Mesendoderm (in vitro differentiated cells): Measurements from ENCODE around the gene BPI.

Source experiments
- DNase-seq: peaks from one replicate; pipeline ENCODE4 v3.0.0; 2013
- H2AK5ac ChIP-seq: 2 replicates; pipeline ENCODE4 v1.6.1; 2013; ENCODE audit warnings: low read length, inconsistent platforms
- H2BK120ac ChIP-seq: 2 replicates; pipeline ENCODE4 v1.6.1; 2013; ENCODE audit warnings: low read depth, mild to moderate bottlenecking, low read length, moderate library complexity, mixed read lengths
- H2BK15ac ChIP-seq: replicated peaks from 2 replicates; pipeline ENCODE4 v1.6.1; 2013; ENCODE audit warnings: low read depth, mild to moderate bottlenecking, moderate library complexity
- H2BK5ac ChIP-seq: 2 replicates; pipeline ENCODE4 v1.6.1; 2013; ENCODE audit warnings: low read length, inconsistent platforms
- H3K18ac ChIP-seq: 2 replicates; pipeline ENCODE4 v1.6.1; 2013; ENCODE audit warnings: mild to moderate bottlenecking, low read length, mixed read lengths
- H3K23ac ChIP-seq: one replicate; pipeline ENCODE4 v1.6.1; 2013; ENCODE audit warnings: low read length
- H3K27ac ChIP-seq: 2 replicates; pipeline ENCODE4 v1.5.1; 2013; ENCODE audit warnings: low read depth, mild to moderate bottlenecking, inconsistent platforms, low read length, moderate library complexity
- H3K27me3 ChIP-seq: 2 replicates; pipeline ENCODE4 v1.6.1; 2013; ENCODE audit warnings: low read length, control low read depth, mild to moderate bottlenecking, inconsistent platforms; ENCODE audit not compliant: insufficient read depth, poor library complexity
- H3K36me3 ChIP-seq: 2 replicates; pipeline ENCODE4 v1.6.1; 2013; ENCODE audit warnings: low read length, inconsistent platforms; ENCODE audit not compliant: control insufficient read depth, insufficient read depth
- H3K4ac ChIP-seq: one replicate; pipeline ENCODE4 v1.6.1; 2013; ENCODE audit warnings: low read depth, mild to moderate bottlenecking, low read length, moderate library complexity
- H3K4me1 ChIP-seq: 2 replicates; pipeline ENCODE4 v1.6.1; 2013; ENCODE audit warnings: low read depth, low read length, inconsistent platforms; ENCODE audit not compliant: control insufficient read depth
- H3K4me2 ChIP-seq: 2 replicates; pipeline ENCODE4 v1.6.1; 2013; ENCODE audit warnings: low read length
- H3K4me3 ChIP-seq: 2 replicates; pipeline ENCODE4 v1.5.1; 2013; ENCODE audit warnings: mild to moderate bottlenecking, low read length
- H3K56ac ChIP-seq: one replicate; pipeline ENCODE4 v1.6.1; 2013; ENCODE audit warnings: low read length
- H3K79me1 ChIP-seq: 2 replicates; pipeline ENCODE4 v1.6.1; 2013; ENCODE audit warnings: low read length, inconsistent platforms
- H3K79me2 ChIP-seq: 2 replicates; pipeline ENCODE4 v1.6.1; 2013; ENCODE audit warnings: mild to moderate bottlenecking, low read length; ENCODE audit not compliant: control insufficient read depth, insufficient read depth
- H3K9ac ChIP-seq: 2 replicates; pipeline ENCODE4 v1.6.1; 2013; ENCODE audit warnings: low read length, inconsistent platforms
- H4K5ac ChIP-seq: one replicate; pipeline ENCODE4 v1.6.1; 2013; ENCODE audit warnings: low read length
- H4K8ac ChIP-seq: one replicate; pipeline ENCODE4 v1.6.1; 2013; ENCODE audit warnings: low read depth, mild to moderate bottlenecking, control low read depth, low read length, moderate library complexity
- WGBS: extraction: QIAGEN DNeasy Blood & Tissue Kit; methylation state at CpG from one replicate; pipeline ENCODE4 v1.1.7; 2013; ENCODE audit warnings: low lambda C conversion rate, missing lambda C conversion rate; ENCODE audit not compliant: insufficient coverage; ENCODE audit errors: extremely low coverage; 5-methylcytosine and 5-hydroxymethylcytosine counted together

Gene BPI

DNA sequence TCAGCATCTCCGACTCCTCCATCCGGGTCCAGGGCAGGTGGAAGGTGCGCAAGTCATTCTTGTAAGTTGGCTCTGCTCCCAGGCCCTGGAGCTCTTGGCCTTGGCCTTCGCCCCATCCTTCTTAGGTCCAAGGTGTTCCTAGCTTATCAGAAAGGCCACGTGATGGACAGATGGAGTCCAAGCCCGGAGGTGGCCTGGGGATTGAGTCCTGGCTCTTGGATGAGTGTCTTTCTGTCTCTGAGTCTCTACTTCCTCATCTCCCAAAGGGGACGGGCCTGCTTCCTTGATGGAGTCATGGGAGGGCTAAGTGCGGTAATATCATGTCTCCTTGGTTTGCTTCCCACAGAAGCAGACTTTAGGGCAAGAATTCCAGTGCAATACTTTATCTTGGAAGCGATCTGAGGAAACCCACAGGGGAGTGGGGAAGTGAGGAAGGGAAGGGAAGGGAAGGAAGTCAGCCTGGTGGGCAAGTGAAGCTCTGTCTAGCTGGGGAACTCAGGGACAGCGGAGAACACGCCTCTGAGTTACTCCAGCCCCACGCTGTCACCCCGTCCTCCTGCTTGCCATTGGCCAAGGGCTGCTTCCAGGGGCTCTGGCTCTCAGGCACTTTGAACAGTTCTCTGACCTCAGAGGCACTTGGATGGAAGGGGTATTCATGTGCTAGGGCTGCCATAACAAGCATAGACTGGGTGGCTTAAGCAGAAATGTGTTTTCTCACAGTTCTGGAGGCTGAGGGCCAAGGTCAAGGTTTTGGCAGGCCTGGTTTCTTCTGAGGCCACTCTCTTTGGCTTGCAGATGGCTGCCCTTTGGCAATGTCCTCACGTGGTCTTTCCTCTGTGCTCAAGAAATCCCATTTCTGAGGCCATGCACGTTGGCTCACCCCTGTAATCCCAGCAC lies 47.2 kb downstream of the BPI start:
- no peaks in the 10 kb centered on the region for H3K79me2 ChIP-seq
- no peak for DNase-seq
- H3K27me3 ChIP-seq: no peaks in the 10 kb centered on the region
- H3K79me1 ChIP-seq: no peaks in the 10 kb centered on the region
- no peak overlapping the region for H2BK15ac ChIP-seq
- no CpG with 5 or more reads among the region's 15 CpGs for WGBS
- H3K4ac ChIP-seq: no peak overlapping the region
- H3K4me1 ChIP-seq: no peaks in the 10 kb centered on the region
- H4K8ac ChIP-seq: no peak overlapping the region
- no peak overlapping the region for H3K9ac ChIP-seq
- H3K4me3 ChIP-seq: no peak overlapping the region
- no peak overlapping the region for H3K27ac ChIP-seq
- no peak overlapping the region for H3K18ac ChIP-seq
- H2AK5ac ChIP-seq: no peak overlapping the region
- no peak overlapping the region for H3K23ac ChIP-seq
- H3K4me2 ChIP-seq: no peak overlapping the region
- H2BK5ac ChIP-seq: no peak overlapping the region
- H3K56ac ChIP-seq: no peak overlapping the region
- H4K5ac ChIP-seq: no peak overlapping the region
- no peaks in the 10 kb centered on the region for H3K36me3 ChIP-seq
- H2BK120ac ChIP-seq: no peak overlapping the region

DNA sequence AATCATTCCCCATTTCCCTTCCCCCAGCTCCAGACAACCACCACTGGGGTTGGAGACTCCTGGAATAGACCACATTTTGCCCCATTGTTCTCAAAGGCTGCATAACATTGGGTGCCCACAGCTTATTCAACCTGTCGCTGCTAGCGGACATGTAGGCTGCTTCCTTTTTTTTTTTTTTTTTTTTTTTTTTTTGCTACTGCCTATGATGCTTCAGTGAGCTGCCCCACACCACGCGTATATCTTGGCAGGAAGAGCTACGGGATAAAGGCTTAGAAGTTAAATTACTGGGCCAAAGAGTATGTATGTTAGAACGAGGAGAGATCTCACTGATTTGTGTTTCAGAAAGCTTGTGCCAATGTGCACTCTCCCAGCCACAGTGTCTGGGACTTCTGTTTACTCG lies 49.4 kb downstream of the BPI start:
- H4K8ac ChIP-seq: no peak overlapping the region
- no peak overlapping the region for H3K56ac ChIP-seq
- no peaks in the 10 kb centered on the region for H3K79me2 ChIP-seq
- no peaks in the 10 kb centered on the region for H3K36me3 ChIP-seq
- no peak overlapping the region for H3K4me3 ChIP-seq
- no peak overlapping the region for H2AK5ac ChIP-seq
- no CpG with 5 or more reads among the region's 7 CpGs for WGBS
- H2BK120ac ChIP-seq: no peak overlapping the region
- no peaks in the 10 kb centered on the region for H3K27me3 ChIP-seq
- no peak overlapping the region for H3K4ac ChIP-seq
- no peak overlapping the region for H3K9ac ChIP-seq
- no peak overlapping the region for H3K27ac ChIP-seq
- H2BK5ac ChIP-seq: no peak overlapping the region
- no peak overlapping the region for H3K18ac ChIP-seq
- H3K79me1 ChIP-seq: no peaks in the 10 kb centered on the region
- no peaks in the 10 kb centered on the region for H3K4me1 ChIP-seq
- no peak overlapping the region for H2BK15ac ChIP-seq
- H4K5ac ChIP-seq: no peak overlapping the region
- H3K23ac ChIP-seq: no peak overlapping the region
- no peak overlapping the region for H3K4me2 ChIP-seq
- DNase-seq: no peak

DNA sequence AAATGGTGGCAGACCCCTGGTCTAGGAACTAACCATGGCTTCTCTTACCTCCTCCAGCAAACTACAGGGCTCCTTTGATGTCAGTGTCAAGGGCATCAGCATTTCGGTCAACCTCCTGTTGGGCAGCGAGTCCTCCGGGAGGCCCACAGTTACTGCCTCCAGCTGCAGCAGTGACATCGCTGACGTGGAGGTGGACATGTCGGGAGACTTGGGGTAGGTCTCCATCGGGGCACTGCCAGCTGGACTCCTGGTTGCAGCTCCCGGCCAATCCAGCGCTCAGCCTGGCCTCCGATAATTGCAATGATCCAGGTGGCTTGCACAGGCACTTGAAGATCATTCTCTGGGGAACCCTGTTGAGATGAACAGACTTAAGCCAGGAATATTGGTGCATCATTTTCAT lies 50.3 kb downstream of the BPI start:
- no peak overlapping the region for H3K9ac ChIP-seq
- WGBS: no CpG with 5 or more reads among the region's 10 CpGs
- H3K27ac ChIP-seq: no peak overlapping the region
- H3K36me3 ChIP-seq: no peaks in the 10 kb centered on the region
- no peak overlapping the region for H3K18ac ChIP-seq
- no peak overlapping the region for H2AK5ac ChIP-seq
- no peaks in the 10 kb centered on the region for H3K27me3 ChIP-seq
- no peak overlapping the region for H2BK15ac ChIP-seq
- no peak overlapping the region for H4K8ac ChIP-seq
- no peak overlapping the region for H3K23ac ChIP-seq
- H3K56ac ChIP-seq: no peak overlapping the region
- no peak overlapping the region for H2BK120ac ChIP-seq
- H3K79me1 ChIP-seq: no peaks in the 10 kb centered on the region
- no peak overlapping the region for H3K4ac ChIP-seq
- no peak overlapping the region for H3K4me3 ChIP-seq
- no peaks in the 10 kb centered on the region for H3K79me2 ChIP-seq
- no peak overlapping the region for H3K4me2 ChIP-seq
- H2BK5ac ChIP-seq: no peak overlapping the region
- H4K5ac ChIP-seq: no peak overlapping the region
- H3K4me1 ChIP-seq: no peaks in the 10 kb centered on the region
- no peak for DNase-seq

DNA sequence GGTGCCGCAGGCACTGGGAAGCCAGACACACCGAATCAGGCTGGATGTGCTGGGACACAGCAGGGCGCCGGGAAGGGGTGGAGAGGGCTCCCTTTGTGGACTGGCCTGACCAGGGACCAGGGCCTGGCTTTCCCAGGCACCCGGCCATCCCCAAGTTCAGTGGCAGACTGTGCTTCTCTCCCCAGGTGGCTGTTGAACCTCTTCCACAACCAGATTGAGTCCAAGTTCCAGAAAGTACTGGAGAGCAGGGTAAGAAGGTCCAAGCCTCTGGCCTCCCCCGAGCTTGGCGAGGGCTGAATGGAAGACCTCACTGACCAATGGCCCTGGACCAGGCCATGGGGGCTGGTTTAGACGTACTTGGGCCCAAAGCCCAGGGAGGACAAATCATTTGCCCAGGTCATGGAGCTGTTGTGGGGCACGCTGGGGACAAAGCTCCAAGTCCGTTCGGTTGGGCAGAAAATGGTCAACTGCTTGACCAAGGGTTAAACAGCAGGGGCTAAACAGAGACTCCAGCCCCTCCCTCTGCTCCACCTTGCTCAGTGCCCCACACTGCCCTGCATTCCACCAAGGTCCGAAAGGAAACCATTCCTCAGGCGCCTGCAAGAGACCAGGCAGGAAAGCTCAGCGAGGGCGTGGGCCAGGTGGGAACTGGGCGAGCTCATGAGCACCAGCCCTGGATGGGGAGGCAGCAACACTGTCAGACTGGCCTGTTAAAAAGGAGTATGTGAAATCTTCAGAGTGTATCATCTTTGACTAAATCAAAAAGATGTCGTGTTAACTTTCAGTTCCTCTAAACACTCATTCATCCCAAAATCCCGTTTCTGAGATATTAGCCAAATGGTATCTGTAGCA lies 51.4 kb downstream of the BPI start:
- Histone ChIP-seq H3K4ac (no peak overlapping the region), H3K23ac (no peak overlapping the region), H2BK5ac (no peak overlapping the region), H3K4me3 (no peak overlapping the region), H3K4me2 (no peak overlapping the region), H3K18ac (no peak overlapping the region), H3K27me3 (no peaks in the 10 kb centered on the region), H4K8ac (no peak overlapping the region), H3K36me3 (no peaks in the 10 kb centered on the region), H2BK120ac (no peak overlapping the region), H3K9ac (no peak overlapping the region), H2BK15ac (no peak overlapping the region), H3K4me1 (no peaks in the 10 kb centered on the region), H3K79me1 (no peaks in the 10 kb centered on the region), H3K27ac (no peak overlapping the region), H2AK5ac (no peak overlapping the region), H3K56ac (no peak overlapping the region), H3K79me2 (no peaks in the 10 kb centered on the region), H4K5ac (no peak overlapping the region)
- DNase-seq: no peak
- no CpG with 5 or more reads among the region's 18 CpGs for WGBS

GRCh38 chr20:38357653-38358207 lies 53.8 kb downstream of the BPI start:
- Histone ChIP-seq H2BK5ac (no peak overlapping the region), H2BK120ac (no peak overlapping the region), H3K79me2 (no peaks in the 10 kb centered on the region), H3K36me3 (no peaks in the 10 kb centered on the region), H3K4me1 (no peaks in the 10 kb centered on the region), H3K23ac (no peak overlapping the region), H3K4me2 (no peak overlapping the region), H3K18ac (no peak overlapping the region), H2AK5ac (no peak overlapping the region), H4K8ac (no peak overlapping the region), H4K5ac (no peak overlapping the region), H3K27ac (no peak overlapping the region), H3K9ac (no peak overlapping the region), H3K56ac (no peak overlapping the region), H2BK15ac (no peak overlapping the region), H3K79me1 (no peaks in the 10 kb centered on the region), H3K4me3 (no peak overlapping the region), H3K4ac (no peak overlapping the region), H3K27me3 (no peaks in the 10 kb centered on the region)
- DNase-seq: no peak
- WGBS: no CpG with 5 or more reads among the region's 7 CpGs
